GM19023 (cell line): ENCODE results near the gene RPS24.
A peak's percentile ranks its signal among the peaks of the same experiment; 100 is the strongest.
"Not testable (repeated sequence)": the region's sequence is repeated elsewhere in the genome, so short reads cannot be mapped to it uniquely, and the experiment has no call there.

ENCODE experiments used
- ATAC-seq: cut with Tn5 transposase; IDR thresholded peaks from one replicate; pipeline ENCODE4 v1.9.1; 2021; ENCODE audit warnings: mild to moderate bottlenecking, moderate library complexity; ENCODE audit not compliant: unreplicated experiment

RPS24 gene

DNA sequence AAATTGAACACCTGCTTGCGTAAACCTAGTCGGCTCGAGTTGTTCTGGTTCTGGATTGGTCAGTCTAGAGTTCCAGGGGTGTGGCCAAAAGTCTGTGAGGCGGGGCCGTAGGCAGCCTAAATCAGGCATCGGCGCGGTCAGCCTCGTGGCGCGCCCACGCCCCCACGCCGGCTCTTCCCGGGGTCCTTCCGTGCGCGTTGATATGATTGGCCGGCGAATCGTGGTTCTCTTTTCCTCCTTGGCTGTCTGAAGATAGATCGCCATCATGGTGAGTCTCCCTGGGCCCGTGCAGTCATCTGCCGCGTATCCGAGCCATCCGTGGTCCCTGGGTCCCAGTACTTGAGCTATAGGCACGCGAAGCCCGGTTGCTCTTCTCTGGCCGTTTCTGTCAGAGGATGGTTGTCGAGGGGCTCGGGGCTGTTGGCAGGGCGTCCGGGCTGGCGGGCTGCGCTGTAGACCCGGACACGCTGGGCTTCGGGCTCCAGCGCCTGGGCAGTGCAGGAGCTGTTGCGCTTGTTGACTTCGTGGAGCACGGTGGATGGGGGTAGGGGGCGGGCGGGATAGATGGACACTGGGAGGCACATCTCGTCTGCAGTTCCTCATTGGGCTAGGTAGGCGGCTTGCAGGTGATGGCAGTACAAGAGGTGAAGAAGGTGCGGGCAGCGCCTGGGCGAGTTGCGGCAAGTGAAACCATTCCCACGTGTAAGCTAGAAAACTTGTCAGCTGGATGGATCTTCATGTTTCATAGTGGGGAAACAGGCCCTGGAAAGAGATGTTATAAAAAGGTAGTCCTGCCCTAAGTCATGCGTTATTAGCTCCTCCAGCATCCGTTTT, at the start of gene RPS24:
Gene RPS24, plus strand, starts transcription at position 227 of the 834 bp plus-strand sequence. Its CDS starts 39 bp downstream, at position 266.
- ATAC-seq: peak; percentile 79

DNA sequence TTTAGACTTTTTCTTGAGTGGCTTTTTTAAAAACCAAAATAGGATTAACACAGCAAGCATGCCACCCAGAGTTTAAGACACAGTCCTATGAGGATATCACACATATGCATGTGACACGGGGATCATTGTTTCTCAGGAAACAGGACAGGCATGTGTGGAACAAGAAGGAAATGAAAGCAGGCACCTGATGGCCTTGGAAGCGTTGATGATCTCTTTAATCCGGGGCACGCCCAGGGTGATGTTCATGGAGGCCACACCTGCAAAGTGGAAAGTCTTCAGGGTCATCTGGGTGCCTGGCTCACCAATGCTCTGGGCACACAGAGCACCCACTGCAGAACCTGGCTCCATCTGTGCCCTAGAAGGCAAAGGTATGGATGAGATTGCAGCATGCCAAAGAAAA, 48.7 kb upstream of the RPS24 start:
- no peak for ATAC-seq

DNA sequence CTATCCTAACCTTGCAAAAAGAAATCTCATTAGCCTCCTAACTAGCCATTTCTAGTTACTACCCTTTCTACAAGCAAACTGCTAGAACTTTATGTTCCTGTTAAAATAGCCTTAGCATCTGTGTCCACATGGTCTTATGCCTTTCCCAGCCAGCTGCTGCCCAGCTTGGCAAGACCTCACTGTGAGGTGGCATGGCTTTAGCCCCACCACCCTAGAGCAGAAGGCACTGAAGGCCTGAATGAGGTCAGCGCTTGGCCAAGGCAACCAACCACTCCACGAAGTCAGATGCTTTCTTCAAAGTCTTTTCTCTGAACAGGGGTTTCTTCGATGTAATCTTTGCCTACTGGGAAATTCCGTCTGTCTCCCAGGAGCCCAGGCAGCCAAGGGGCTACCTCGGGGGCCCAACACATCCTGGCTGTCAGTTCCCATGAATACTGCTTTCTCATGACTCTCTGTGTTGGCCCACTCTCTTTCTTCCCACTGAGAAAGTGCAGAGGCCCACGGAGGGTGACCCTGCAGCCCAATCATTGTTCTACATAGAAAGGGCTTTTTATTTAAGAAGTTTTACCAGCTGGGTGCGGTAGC, 45.9 kb upstream of the RPS24 start:
- no peak for ATAC-seq

DNA sequence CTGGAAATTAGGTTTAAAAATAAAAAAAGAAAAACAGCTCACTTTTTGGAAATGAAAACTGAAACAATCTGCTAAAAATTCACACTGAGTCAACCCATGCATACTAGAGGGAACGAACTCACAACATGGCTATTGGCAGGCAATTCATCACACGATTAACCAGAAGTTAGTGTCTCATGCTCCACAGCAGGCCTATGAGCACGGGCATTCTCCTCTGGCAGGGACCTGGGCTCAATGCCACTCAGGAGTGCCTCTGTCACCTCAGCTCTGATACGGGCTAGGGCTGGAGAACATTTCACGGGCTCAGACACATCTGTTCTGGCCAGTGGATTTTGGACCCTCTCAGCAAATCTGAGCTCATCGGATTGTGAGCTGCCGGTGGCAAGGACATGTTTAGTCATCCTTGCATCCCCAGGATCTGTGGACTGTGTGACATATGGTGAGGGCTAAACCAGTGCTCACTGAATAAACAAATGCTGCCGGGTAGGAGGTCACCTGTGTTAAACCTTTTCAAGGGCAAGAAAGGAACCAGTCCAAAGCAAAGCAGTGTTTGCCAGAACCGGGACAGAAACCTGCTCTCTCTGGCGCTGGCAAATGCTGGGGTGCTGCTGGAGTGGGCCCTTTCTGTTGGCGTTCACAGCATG, 44.5 kb upstream of the RPS24 start:
- no peak for ATAC-seq

DNA sequence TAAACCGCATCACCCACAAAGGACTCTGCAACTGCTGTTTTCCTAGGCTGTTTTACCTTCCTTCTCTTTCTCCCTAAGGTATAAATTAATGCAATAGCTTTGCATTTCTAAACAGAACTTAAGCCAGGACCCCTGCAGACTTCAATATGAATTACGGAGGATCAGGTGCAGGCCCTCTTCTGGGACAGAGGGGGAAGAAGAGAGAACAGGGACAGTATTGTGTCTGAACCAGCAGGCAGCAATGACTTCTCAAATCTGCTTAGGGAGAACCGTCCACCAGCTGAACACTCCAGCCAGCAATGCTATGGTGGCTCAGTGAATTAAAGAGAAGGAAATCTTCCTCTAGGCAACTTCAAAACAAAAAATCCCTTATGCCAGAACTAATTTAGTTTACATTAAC, 40.0 kb upstream of the RPS24 start:
- ATAC-seq: no peak

DNA sequence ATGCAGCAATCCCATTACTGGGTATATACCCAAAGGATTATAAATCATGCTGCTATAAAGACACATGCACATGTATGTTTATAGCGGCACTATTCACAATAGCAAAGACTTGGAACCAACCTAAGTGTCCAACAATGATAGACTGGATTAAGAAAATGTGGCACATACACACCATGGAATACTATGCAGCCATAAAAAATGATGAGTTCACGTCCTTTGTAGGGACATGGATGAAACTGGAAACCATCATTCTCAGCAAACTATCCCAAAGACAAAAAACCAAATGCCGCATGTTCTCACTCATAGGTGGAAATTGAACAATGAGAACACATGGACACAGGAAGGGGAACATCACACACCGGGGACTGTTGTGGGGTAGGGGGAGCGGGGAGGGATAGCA, 34.9 kb upstream of the RPS24 start:
- ATAC-seq: not testable (repeated sequence)

DNA sequence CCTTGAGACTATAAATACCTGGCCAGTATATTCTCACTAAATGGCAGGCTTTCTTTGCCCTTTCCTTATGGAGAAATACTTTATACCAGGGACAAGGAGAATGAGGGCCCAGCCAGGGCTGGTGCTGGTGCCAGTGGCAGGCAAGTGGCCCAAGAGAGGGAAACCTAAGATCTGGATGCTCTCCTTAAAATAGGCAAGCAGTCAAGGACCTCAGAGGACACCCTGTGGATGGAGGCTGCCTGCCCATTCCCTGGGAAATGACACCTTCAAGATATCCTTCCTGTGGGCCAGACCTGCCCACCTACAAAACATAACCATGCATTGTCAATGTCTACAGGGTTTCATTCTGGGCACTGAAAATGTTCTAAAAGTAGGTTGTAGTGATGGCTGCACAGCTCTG, 33.5 kb upstream of the RPS24 start:
- no peak for ATAC-seq

DNA sequence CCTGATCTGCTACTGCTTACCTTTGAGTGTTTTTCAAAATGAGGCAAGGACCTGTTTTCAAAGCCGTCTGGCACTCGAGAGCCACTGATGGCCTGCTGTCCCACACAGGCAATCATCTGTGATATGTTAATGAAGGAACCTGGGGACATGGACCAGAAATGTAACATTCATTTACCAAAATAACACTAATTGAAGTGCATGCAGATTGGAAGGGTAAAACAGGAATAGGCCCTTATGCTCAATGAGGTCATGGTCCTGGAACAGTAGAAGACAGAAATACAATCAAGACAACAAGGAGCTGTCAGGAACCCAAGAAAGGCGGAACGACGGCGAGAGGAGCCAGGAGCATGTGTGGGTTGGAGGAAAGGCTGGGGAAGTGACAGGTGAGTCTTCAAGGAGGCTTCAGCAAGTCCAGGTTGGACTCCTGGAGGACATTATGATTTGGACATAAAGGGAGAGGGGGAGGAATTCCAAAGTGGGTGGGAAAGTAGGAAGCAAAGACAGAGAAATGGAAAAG, 32.6 kb upstream of the RPS24 start:
- no peak for ATAC-seq

DNA sequence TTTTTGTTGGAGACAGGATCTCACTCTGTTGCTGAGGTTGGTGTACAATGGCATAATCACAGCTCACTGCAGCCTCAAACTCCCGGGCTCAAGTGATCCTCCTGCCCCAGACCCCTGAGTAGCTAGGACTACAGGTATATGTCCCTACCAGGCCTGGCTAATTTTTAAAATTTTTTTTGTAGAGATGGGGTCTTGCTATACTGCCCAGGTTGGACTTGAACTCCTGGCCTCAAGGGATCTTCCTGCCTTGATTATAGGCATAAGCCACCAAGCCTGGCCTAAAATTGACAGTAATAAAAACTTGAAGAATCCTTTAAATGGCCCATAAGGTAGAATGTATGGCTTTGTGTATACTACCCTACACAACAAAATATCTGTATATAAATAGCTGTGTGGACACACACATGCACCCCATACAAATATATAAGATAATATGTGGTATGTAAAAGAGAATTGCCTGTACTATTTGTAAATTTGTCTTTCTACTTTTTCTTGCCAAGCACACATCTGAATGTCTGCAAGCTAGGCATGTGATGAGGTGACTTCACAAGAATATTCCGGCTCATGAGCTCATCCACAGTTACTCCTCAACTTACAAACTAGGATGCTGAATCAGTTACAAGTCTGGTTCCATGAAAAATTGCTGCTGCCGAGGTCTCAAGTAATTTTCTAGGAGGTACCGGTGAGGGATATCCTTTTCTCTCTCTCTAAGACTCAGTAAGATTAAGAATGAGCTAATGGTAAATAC, 30.9 kb upstream of the RPS24 start:
- no peak for ATAC-seq

DNA sequence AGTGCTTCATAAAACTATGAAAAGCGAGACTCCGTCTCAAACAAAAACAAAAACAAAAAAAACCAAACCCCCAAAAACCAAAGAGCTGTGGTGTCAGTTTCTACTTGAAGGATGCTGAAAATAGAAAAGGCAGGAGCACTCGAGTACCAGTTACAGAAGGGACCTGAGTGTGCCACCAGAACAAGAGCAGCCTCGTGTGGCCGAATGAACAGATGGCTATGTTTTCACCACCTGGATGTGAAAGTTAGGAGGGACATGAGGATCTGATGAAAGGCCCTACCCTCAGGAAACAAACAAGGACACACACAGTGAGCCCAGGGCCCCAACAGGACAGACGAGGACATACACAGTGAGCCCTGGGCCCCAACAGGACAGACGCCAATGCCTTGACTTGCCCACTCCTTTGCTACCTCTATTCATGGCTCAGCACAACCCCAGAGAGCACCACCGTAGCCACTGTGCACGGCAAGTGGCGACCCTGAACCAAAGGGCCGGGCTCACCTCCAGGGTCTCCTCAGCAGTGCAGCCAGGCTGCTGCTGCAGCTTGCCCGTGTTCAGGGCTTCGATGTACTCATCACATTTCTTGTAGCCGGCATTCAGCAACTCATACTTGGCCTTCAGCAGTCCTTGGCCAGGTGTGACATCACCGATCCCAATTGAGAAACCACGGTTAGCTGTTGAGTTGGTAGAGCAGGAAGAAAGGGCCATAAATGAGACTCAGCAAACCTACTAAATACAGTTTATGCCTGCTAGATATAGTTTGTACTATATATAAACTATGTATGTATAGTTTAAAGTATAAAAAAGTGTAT, 29.2 kb upstream of the RPS24 start:
- no peak for ATAC-seq

- no peak for ATAC-seq
Observed at GRCh38 chr10:78007172-78007571, 26.5 kb upstream of the RPS24 start.

GRCh38 chr10:78009662-78010061, 24.0 kb upstream of the RPS24 start:
- ATAC-seq: no peak

- no peak for ATAC-seq
Observed at GRCh38 chr10:78010278-78010677, 23.4 kb upstream of the RPS24 start.

DNA sequence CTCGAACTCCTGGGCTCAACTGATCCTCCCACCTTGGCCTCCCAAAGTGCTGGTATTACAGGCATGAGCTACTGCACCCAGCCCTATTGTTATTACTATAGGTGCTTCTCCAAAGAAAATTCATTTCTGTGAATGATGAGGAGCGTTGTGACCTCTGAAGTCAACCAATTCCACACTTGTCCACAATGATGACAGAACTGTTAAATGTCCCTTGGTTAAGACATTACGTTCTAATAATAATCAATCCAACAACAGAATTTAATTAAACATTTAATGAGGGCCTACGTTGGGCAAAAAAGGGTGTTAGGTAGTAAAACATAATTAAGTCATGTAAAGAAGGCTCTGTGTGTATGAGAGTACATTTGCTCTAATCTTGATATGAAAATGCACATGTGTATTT, 22.6 kb upstream of the RPS24 start:
- no peak for ATAC-seq

- ATAC-seq: no peak
Observed at GRCh38 chr10:78013564-78013963, 20.1 kb upstream of the RPS24 start.

GRCh38 chr10:78015546-78015945, 18.1 kb upstream of the RPS24 start:
- ATAC-seq: no peak

DNA sequence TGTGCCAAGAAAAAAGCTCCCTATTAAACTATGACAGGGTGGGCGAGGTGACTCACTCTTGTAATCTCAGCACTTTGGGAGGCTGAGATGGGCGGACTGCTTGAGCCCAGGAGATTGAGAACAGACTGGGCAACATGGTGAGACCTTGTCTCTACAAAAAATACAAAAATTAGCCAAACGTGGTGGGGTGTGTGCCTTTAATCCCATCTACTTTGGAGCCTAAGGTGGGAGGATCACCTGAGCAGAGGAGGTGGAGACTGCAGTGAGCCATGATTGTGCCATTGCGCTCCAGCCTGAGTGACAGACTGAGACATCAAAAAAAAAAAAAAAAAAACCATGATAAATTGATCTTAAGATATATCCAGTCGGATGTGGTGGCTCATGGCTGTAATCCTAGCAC, 15.8 kb upstream of the RPS24 start:
- ATAC-seq: no peak

DNA sequence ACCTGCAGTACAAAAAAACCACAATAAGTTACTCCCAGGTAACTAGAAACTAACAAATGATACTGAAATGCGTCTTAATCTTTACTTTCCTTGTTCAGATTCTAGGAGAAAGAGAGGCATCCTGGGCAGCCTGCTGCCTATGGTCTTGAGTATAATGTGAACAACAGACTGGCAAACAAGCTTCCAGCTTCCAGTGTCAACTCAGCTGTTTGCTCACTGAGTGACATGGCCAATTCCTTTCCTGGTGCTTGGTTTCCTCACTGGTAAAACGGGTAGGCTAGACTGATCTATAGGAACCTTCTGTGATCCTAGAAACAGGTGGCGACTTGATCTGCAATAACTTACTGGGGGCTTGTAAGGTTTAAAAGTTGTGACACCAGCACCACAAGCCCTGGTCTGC, 14.4 kb upstream of the RPS24 start:
- ATAC-seq: no peak

- ATAC-seq: no peak
Observed at GRCh38 chr10:78021201-78021600, 12.5 kb upstream of the RPS24 start.

DNA sequence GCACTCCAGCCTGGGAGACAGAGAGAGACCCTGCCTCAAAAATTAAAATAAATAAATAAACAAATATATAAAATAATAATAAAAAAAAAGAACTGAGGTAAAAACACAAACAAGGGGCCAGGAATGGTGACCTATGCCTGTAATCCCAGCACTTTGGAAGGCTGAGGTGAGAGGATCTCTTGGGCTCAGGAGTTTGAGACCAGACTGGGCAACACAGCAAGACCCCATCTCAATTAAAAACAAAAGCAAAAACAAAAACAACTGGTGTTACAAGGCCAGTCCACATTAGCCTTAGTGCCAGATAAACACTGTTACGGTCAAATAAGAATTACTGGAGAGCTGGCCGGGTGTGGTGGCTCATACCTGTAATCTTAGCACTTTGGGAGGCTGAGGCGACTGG, 9.9 kb upstream of the RPS24 start:
- ATAC-seq: no peak
